ENCODE measurements around the gene MRPS7.
"Not testable (repeated sequence)": the region's sequence is repeated elsewhere in the genome, so short reads cannot be mapped to it uniquely, and the experiment has no call there.

Gene MRPS7

DNA sequence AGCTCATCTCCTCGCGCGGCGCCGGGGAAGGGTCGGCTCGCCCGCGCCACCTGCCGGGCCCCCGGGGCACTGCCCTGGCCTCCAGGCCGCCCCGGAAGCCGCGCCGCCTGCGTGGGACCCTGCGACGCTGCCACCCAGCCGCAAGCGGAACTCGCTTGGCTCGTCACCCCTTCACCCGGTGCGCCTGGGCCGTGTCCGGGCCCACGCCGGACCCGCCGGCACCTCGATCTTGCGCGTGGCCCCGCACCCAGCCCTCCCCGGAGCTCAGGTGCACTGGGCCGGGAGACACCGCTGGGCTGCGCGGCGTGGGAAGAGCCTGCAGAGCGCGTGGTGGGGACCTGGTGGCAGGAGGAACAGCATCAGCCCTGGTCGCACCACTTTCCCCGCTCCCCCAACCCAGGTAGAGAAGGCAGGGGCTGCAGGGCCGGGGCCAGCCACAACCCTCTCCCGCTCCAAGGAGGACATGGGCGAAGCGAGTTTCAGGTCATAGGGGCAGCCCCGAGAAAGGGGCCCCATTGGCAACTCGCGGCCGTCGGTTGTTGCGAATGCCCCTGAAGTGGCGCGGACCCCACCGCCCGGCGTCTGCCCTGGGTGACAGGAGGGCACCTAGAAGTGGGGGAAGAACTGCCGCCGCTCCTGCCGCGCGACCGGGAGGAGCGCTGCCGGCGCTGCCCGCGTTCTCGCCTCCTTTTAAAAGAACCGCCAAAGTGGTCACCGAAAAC, 9.7 kb downstream of the MRPS7 start:
- peak; percentile 86 for DNase-seq (ENCODE audit: low read depth)

DNA sequence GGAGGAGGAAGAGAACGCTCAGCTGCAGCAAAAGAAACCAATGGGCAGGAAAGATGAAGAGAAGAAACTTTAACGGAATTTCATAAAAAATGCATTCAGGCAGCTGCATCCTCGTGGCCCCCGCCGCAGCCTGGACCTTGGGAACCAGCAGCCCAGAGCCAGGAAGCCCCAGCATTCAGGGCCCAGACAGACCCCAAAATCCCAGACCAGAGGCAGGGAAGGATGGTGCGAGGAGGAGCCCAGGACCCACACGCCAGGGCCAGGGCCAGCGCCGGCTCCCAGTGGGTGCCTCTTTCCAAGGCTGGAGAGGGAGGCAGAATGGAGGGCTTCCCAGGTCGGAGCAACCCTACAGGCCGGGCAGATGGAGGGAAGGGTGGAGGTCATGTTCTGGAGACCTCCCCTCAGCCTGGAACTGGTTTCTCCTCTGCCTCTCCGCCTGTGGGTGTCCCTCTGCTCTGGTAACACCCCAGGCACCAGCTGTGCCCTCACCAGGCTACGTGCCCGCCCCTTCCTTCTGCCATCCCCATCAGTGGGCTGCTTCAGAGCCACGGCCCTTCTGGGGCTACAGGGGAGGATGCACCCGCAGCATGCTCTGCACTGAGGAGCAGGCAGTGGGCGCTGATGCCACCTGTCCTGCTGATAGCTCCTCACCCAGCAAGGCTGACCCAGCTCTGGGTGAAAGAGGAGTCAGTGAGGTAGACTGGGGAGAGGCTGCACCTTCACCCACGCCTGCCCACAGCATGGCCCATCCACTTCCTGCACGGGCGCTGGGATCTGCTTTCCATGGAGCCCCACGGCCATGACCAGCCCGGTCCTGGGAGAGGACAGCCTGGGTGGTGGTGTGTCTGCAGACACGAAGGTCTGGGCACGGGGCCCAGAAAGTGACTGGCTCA, 10.5 kb downstream of the MRPS7 start:
- DNase-seq (ENCODE audit: low read depth), result peak; percentile 10

DNA sequence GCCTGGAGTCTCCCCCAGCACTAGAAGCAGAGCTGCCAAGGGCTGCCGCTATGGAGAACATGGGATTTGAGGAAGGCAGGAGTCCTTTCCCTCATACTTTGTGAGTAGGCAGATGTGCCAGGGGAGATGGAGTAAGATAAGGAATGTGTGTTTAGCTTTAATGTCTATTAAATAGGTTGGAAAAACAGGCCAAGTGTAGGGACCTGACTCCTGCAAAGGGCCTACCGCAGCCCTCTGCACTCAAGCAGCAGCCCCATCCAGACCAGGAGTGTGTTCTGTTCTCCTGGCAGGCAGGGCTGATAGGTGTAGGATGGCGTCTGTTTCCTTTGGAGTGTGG, 11.1 kb downstream of the MRPS7 start:
- no peak for DNase-seq (ENCODE audit: low read depth)

DNA sequence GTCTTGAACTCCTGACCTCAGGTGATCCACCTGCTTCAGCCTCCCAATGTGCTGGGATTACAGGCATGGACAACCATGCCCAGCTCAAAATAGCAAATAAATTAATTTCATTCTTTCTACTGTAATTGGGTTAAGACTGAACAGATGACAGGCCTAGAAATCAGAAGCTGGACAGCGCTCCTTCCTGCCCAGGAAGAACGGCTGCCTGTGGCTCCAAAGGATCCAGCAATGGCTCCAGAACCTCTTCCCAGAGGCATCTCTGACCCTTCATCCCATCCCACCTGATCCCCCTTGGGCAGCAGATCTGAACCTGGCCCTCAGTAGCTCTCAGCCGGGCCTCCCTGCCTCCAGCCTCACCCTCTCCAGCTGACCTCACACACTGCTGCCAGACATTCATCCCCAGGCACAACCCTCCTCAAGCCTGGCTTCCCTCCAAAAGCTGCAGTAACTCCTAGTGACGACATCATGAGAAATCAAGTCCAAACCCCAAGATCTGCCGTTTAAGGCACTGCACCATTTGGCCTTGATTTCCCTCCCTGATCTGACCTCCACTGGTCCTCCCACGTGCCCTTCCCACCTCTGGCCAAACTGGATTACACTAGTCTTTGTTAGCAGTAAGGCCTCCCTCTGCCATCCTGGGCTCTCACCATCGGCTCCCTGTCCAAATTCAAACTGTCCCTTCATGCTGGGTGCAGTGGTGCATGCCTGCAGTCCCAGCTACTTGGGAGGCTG, 12.5 kb downstream of the MRPS7 start:
- DNase-seq (ENCODE audit: low read depth), result no peak

GRCh38 chr17:75277664-75278071, 16.0 kb downstream of the MRPS7 start:
- no peak for DNase-seq (ENCODE audit: low read depth)

DNA sequence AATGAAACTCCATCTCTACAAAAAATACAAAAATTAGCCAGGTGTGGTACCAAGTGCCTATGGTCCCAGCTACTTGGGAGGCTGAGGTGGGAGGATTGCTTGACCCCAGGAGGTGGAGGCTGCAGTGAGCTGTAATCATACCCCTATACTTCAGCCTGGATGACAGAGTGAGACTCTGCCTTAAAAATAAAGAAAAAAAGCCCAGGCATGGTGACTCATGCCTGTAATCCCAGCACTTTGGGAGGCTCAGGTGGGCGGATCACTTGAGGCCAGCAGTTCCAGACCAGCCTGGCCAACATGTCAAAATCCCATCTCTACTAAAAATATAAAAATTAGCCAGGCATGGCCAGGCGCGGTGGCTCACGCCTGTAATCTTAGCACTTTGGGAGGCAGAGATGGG, 18.5 kb downstream of the MRPS7 start:
- DNase-seq (ENCODE audit: low read depth), result not testable (repeated sequence)

DNA sequence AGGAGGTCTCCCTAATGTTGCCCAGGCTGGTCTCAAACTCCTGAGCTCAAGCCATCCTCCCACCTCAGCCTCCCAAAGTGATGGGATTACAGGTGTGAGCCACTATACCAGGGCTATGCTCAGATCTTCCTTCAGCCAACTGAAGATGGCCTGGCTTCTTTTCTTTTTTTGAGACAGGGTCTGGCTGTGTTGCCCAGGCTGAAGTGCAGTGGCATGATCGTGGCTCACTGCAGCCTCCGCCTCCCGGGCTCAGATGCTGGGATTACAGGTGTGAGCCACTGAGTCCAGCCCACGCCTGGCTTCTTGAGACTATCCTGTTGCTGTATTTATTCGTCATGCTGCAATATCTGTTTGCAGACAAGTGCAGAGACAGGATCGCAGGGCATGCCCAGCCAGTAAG, 23.4 kb downstream of the MRPS7 start:
- DNase-seq (ENCODE audit: low read depth), result no peak

GRCh38 chr17:75287221-75287620, 25.5 kb downstream of the MRPS7 start:
- no peak for DNase-seq (ENCODE audit: low read depth)

GRCh38 chr17:75288359-75288758, 26.7 kb downstream of the MRPS7 start:
- DNase-seq (ENCODE audit: low read depth), result no peak

- no peak for DNase-seq (ENCODE audit: low read depth)
Measured at GRCh38 chr17:75288770-75289114, 27.1 kb downstream of the MRPS7 start.

GRCh38 chr17:75289115-75289831, 27.6 kb downstream of the MRPS7 start, which contains the start of gene SLC25A19:
TSS of gene SLC25A19 (minus strand) at chr17:75289433. CDS start at chr17:75286764, 2,669 bp downstream.
- DNase-seq (ENCODE audit: low read depth), result peak; percentile 94

DNA sequence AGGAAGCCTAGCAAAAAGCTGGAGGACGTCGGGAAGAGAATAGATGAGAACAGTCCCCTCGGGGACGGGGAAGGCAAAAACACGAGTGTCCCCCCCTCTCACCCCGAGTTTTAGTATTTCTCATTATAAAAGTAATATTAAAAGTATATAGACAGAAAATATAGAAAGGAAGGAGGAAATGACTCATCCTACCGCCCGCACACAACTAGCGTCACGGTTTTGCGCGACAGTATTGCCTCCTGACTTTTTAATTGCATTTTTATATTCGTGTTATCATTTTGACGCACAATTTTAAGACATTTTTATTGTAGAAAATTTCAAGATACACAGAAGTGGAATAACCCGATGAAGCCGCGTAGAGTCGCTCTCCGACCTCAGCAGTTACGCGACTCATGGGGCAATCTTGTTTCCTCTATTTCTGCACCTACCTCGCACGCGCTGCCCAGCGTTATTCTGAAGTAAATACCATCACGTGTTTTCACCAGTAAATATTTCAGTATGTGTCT, 28.2 kb downstream of the MRPS7 start:
- DNase-seq (ENCODE audit: low read depth), result peak; percentile 63

DNA sequence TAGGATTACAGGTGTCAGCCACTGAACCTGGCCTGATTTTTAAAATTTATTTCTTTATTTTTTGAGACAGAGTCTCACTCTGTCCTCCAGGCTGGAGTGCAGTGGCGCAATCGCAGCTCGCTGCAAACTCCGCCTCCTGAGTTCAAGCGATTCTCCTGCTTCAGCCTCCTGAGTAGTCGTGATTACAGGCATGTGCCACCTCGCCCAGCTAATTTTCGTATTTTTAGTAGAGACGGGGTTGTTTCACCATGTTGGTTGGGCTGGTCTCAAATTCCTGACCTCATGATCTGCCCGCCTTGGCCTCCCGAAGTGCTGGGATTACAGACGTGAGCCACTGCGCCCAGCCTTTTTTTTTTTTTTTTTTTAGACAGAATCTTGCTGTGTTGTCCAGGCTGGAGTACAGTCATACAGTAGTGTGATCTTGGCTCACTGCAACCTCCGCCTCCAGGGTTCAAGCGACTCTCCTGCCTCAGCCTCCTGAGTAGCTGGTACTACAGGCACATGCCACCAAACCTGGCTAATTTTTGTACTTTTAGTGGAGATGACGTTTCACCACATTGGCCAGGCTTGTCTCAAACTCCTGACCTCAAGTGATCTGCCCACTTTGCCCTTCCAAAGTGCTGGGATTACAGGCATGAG, 31.2 kb downstream of the MRPS7 start:
- not testable (repeated sequence) for DNase-seq (ENCODE audit: low read depth)

- peak; percentile 11 for DNase-seq (ENCODE audit: low read depth)
Measured at GRCh38 chr17:75295201-75296158, 33.8 kb downstream of the MRPS7 start.

- no peak for DNase-seq (ENCODE audit: low read depth)
Measured at GRCh38 chr17:75300280-75300679, 38.6 kb downstream of the MRPS7 start.

- DNase-seq (ENCODE audit: low read depth), result no peak
Measured at GRCh38 chr17:75301049-75301448, 39.4 kb downstream of the MRPS7 start.

- DNase-seq (ENCODE audit: low read depth), result no peak
Measured at GRCh38 chr17:75301502-75302206, 40.0 kb downstream of the MRPS7 start.

- no peak for DNase-seq (ENCODE audit: low read depth)
Measured at GRCh38 chr17:75307957-75308731, 46.5 kb downstream of the MRPS7 start.
